Osteoblast (primary cell): ENCODE results near the gene LRP6. TPM values are rescaled to one million over a fixed set of nuclear protein-coding genes. Genes with fewer than 3 reads are reported as not detected.

Experiments used
- DNase-seq: peaks from one replicate; pipeline ENCODE4 v3.0.0; 2011; ENCODE audit warnings: low spot score, mixed read lengths; ENCODE audit not compliant: insufficient read length; ENCODE audit errors: missing footprints
- H2AFZ ChIP-seq: 2 replicates; pipeline ENCODE4 v1.6.0; 2011; ENCODE audit warnings: mild to moderate bottlenecking, low read length
- H3K27ac ChIP-seq: 2 replicates; pipeline ENCODE4 v1.5.1; 2011; ENCODE audit warnings: mild to moderate bottlenecking, low read depth, low read length, moderate library complexity
- H3K27me3 ChIP-seq: 2 replicates; pipeline ENCODE4 v1.6.0; 2012; ENCODE audit warnings: mild to moderate bottlenecking, control low read depth, inconsistent platforms, low read length, moderate library complexity; ENCODE audit not compliant: insufficient read depth
- H3K36me3 ChIP-seq: 2 replicates; pipeline ENCODE4 v1.5.1; 2011; ENCODE audit warnings: mild to moderate bottlenecking, low read length, control low read depth, moderate library complexity; ENCODE audit not compliant: insufficient read depth
- H3K4me1 ChIP-seq: 2 replicates; pipeline ENCODE4 v1.5.1; 2011; ENCODE audit warnings: mild to moderate bottlenecking, low read length, control low read depth, moderate library complexity; ENCODE audit not compliant: insufficient read depth
- H3K4me2 ChIP-seq: 2 replicates; pipeline ENCODE4 v1.6.0; 2011; ENCODE audit warnings: mild to moderate bottlenecking, low read length; ENCODE audit not compliant: insufficient read depth
- H3K4me3 ChIP-seq: fragments of 200-600 bp; sonication (generic); 3 replicates; pipeline ENCODE4 v1.5.1; 2012; ENCODE audit warnings: mild to moderate bottlenecking, low read length, inconsistent platforms; ENCODE audit not compliant: insufficient read depth
- H3K79me2 ChIP-seq: 2 replicates; pipeline ENCODE4 v1.6.0; 2012; ENCODE audit warnings: mild to moderate bottlenecking, low read length, control low read depth, inconsistent platforms; ENCODE audit not compliant: insufficient read depth
- H3K9me3 ChIP-seq: 2 replicates; pipeline ENCODE4 v1.5.1; 2011; ENCODE audit warnings: low read depth, low read length, control low read depth
- H4K20me1 ChIP-seq: 2 replicates; pipeline ENCODE4 v1.6.0; 2012; ENCODE audit warnings: mild to moderate bottlenecking, low read length, control low read depth; ENCODE audit not compliant: insufficient read depth
- CTCF ChIP-seq: IDR thresholded peaks from 2 replicates; pipeline ENCODE4 v1.5.1; 2011; ENCODE audit warnings: mild to moderate bottlenecking, low read depth, low read length, moderate library complexity; ENCODE audit errors: extremely low read depth
- total RNA-seq: library from RNA; depleted of rRNA; stranded (reverse); fragments of >200 nt; gene quantifications from 2 replicates; pipeline ENCODE4 v1.2.3, GENCODE V29; 2012

The LRP6 gene
- total RNA-seq, 1 donor = 46.7 TPM

GRCh38 chr12:12272869-12273268 is 6.0 kb upstream of the LRP6 start:
- Histone ChIP-seq H2AFZ (peak overlapping the region; percentile 27), H3K36me3 (no peaks in the 10 kb centered on the region), H3K4me3 (peak overlapping the region; percentile 6), H3K4me1 (peaks cover 14% of the 10 kb centered on the region), H4K20me1 (no peaks in the 10 kb centered on the region), H3K4me2 (peak overlapping the region; percentile 60), H3K27me3 (no peaks in the 10 kb centered on the region), H3K9me3 (no peaks in the 10 kb centered on the region), H3K79me2 (no peaks in the 10 kb centered on the region), H3K27ac (peak overlapping the region; percentile 87)
- DNase-seq = peak; percentile 89
- no peak for TF ChIP-seq CTCF

- Histone ChIP-seq H3K9me3 (no peaks in the 10 kb centered on the region), H3K4me1 (peaks cover 17% of the 10 kb centered on the region), H3K4me2 (no peak overlapping the region), H3K27me3 (no peaks in the 10 kb centered on the region), H4K20me1 (peaks cover 8% of the 10 kb centered on the region), H3K79me2 (peaks cover 15% of the 10 kb centered on the region), H3K4me3 (no peak overlapping the region), H3K27ac (no peak overlapping the region), H3K36me3 (no peaks in the 10 kb centered on the region), H2AFZ (no peak overlapping the region)
- no peak for TF ChIP-seq CTCF
- DNase-seq = no peak
Measured at GRCh38 chr12:12270226-12270625, 3.4 kb upstream of the LRP6 start.

GRCh38 chr12:12267742-12268200 is 927 bp upstream of the LRP6 start:
- Histone ChIP-seq H3K9me3 (no peaks in the 10 kb centered on the region), H3K36me3 (no peaks in the 10 kb centered on the region), H3K27ac (peak overlapping the region; percentile 100), H2AFZ (peak overlapping the region; percentile 100), H3K4me3 (peak overlapping the region; percentile 83), H4K20me1 (peaks cover 23% of the 10 kb centered on the region), H3K79me2 (peaks cover 39% of the 10 kb centered on the region), H3K4me2 (peak overlapping the region; percentile 86), H3K4me1 (peaks cover 17% of the 10 kb centered on the region), H3K27me3 (no peaks in the 10 kb centered on the region)
- peak; percentile 45 for DNase-seq
- TF ChIP-seq CTCF = no peak

GRCh38 chr12:12266389-12266872 is 413 bp downstream of the LRP6 start:
- H2AFZ ChIP-seq = peak overlapping the region; percentile 100
- H3K27ac ChIP-seq = peak overlapping the region; percentile 100
- no peaks in the 10 kb centered on the region for H3K27me3 ChIP-seq
- H3K9me3 ChIP-seq = no peaks in the 10 kb centered on the region
- peaks cover 13% of the 10 kb centered on the region for H3K4me1 ChIP-seq
- H3K79me2 ChIP-seq = peaks cover 48% of the 10 kb centered on the region
- DNase-seq = no peak
- no peaks in the 10 kb centered on the region for H3K36me3 ChIP-seq
- peaks cover 23% of the 10 kb centered on the region for H4K20me1 ChIP-seq
- H3K4me3 ChIP-seq = peak overlapping the region; percentile 83
- TF ChIP-seq CTCF = no peak
- peak overlapping the region; percentile 86 for H3K4me2 ChIP-seq
